Measurements from ENCODE around the gene OTOGL.
"Not testable (repeated sequence)": the region's sequence is repeated elsewhere in the genome, so short reads cannot be mapped to it uniquely, and the experiment has no call there.

Gene OTOGL

GRCh38 chr12:80190001-80190400 is 90.7 kb downstream of the OTOGL start:
- DNase-seq = no peak

DNA sequence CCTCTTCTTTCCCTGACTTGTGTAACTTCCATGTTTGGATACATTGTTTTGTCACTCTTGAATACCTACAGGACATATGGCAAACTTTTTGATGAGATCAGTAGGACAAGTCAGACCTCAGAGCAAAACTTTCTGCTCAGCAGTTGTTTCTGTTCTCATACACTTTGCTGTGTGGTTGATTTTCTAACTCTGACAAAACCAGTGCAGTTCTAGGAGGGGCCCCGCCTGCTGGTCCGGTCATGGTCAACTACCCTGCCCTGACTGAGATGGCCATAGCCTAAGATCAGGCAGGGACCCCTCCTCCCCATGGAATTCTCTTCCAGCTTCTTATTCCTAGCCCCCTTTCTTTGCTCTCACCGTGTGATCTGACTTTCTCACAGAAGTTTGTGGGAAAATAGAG is 92.8 kb downstream of the OTOGL start:
- no peak for DNase-seq

GRCh38 chr12:80193865-80194264 is 94.5 kb downstream of the OTOGL start:
- DNase-seq = no peak

DNA sequence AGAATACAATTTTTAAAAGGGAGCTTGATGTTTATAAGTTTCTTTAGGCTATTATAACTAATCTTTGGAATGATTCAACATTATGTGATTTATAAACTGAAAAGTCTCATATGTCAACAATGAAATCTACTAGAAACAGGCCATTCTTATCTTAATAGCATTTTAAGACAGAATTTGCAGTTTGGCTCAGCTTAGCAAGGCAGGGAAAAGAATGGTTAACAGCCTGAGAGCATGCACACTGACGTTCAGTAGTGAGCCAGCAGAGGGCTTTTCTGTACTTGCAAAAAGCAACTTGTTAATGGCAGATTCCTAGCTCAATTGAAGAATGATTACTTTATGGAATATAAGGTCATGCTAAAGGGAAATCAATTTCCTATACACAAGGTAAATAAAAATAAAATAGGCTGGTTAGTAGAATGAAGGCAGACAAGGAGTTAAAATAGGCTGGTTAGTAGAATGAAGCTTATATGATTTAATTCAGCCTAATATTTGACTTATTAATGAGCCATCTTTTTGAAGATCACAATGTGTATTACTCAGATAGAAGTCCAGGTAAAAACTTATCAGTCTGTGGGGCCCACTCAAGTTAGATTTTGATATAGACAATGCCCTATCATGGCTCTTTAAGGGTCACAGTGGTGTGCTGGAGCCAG is 95.9 kb downstream of the OTOGL start:
- DNase-seq = no peak

DNA sequence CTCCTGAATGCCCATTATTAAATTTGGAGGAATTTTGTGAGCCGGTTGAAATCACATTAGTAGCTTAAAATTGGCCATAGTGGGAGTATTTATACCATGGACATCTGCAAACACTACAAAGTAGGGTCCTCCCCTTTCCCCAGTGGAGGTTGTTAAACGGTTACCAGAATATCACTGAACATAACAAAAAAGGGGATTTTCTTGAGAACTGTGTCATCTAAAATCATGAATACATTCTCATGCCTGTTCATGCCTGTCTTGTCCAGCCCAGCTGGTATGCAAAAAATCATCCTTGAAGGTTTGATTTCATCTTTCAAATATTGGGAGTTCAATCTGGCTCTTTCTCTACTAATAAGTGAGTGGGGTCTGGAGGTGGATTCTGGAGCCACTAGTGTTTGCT is 96.4 kb downstream of the OTOGL start:
- no peak for DNase-seq

DNA sequence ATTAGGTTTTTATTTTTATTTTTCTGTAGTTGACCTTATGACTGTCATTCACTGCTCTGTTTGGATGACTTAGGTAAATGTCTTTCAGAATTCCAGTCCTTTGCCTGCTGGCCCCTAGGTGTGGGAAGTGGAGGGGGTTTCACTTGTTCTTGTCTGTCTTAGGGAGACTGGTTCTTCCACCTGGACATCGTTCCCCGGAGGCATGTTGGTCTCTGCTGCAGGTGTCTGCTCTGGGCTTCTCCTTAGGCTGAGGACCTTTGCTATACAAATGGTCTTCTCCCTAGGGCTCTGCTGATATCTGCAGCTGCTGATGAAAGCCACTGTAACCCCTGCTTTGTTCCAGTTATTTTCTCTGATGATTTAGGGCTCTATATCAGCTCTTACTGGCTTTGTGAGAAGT is 97.1 kb downstream of the OTOGL start:
- no peak for DNase-seq

- DNase-seq = no peak
These were observed 99.5 kb downstream of the OTOGL start for GRCh38 chr12:80198782-80199337.

GRCh38 chr12:80199931-80200330 is 100.6 kb downstream of the OTOGL start:
- no peak for DNase-seq

GRCh38 chr12:80200414-80200813 is 101.1 kb downstream of the OTOGL start:
- no peak for DNase-seq

- no peak for DNase-seq
These were observed 102.6 kb downstream of the OTOGL start for GRCh38 chr12:80201908-80202307.

DNA sequence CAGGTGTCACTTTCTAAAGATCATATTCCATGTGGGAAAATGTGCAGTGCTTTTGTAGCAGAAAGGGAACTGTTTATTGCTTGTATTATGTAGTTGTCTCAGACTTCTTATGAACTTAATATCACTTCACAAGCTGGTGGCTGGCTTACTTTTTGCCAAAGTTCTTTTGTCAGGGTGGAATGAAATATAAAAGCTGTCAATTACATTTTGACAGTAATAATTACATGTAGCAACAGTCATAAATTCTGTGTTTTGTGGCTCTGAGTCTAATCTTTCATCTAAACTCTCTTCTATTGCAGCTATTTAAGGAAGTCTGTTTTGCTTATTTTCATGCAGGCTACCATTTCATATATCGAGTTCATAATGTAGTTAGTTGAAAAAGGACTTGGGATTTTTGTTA is 106.6 kb downstream of the OTOGL start:
- no peak for DNase-seq

DNA sequence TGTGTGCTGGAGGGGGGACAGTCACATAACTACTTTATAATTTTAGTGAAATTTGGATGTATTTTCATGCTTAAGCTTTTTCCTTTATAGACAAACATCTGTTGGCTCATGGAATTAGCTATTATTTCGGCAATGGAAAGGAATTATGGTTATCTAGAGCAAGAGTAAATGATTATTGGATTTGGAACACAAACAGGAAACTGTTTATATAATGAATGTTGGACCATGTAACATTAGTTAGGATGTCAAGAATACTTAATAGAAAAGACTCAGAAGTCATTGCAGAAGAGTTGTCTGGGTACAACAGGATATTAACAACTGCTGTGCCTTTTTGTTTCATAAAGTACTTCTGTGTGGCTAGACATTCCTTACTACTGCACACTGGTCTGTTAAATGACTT is 108.7 kb downstream of the OTOGL start:
- DNase-seq = no peak

- DNase-seq = no peak
These were observed 112.3 kb downstream of the OTOGL start for GRCh38 chr12:80211671-80212070.

DNA sequence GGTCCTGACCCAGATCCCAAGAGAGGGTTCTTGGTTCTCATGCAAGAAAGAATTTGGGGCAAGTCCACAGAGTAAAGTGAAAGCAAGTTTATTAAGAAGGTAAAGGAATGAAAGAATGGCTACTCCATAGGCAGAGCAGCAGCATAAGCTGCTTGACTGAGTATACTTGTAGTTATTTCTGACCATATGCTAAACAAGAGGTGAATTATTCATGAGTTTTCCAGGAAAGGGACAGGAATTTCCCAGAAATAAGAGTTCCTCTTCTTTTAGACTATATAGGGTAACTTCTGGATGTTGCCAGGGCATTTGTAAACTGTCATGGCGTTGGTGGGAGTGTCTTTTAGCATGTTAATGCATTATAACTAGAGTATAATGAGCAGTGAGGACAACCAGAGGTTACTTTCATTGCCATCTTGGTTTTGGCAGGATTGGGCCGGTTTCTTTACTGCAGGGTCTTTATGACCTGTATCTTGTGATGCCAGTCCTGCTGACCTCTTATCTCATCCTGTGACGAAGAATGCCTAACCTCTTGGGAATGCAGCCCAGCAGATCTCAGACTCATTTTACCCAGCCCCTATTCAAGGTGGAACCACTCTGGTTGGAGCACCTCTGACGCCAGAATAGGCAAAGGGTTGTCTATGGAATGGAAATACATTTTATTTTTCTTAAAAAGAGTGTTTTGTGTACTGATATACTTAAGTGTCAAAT is 113.8 kb downstream of the OTOGL start:
- DNase-seq = no peak

DNA sequence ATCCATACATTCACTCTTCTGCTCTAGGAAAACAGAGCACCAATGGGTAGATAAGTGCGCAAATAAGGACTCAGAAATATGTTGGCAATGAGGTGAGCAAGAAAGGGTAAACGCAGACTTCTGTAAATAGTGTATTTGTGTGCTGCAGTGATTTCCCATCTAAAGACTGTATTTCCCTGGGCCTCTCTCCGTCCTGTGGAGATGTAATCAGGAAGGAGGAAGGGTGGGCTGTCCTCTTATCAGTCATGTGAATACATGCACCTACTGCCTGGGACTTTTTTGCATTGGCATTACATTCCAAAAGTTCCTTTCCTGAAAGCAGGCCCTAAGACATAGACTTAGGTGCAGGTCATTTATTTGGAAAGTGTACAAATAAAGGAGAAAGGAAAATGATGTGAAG is 114.5 kb downstream of the OTOGL start:
- no peak for DNase-seq

GRCh38 chr12:80217011-80217535 is 117.7 kb downstream of the OTOGL start:
- DNase-seq = no peak

DNA sequence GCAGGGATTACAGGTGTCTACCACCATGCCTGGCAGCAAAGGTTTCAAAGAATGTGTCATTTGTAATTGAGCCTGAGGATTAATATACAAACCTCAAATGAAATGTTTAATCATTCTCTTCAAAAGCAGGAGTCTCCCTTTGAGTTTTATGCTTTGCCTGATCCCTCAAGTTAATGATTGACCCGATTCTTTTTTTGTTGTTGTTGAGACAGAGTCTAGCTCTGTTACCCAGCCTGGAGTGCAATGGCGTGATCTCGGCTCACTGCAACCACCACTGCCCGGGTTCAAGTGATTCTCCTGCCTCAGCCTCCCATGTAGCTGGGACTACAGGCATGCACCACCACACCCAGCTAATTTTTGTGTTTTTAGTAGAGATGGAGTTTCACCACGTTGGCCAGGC is 119.6 kb downstream of the OTOGL start:
- DNase-seq = not testable (repeated sequence)

- no peak for DNase-seq
These were observed 120.0 kb downstream of the OTOGL start for GRCh38 chr12:80219345-80219744.

- no peak for DNase-seq
These were observed 122.9 kb downstream of the OTOGL start for GRCh38 chr12:80222261-80222660.

- DNase-seq = no peak
These were observed 127.2 kb downstream of the OTOGL start for GRCh38 chr12:80226576-80226975.

DNA sequence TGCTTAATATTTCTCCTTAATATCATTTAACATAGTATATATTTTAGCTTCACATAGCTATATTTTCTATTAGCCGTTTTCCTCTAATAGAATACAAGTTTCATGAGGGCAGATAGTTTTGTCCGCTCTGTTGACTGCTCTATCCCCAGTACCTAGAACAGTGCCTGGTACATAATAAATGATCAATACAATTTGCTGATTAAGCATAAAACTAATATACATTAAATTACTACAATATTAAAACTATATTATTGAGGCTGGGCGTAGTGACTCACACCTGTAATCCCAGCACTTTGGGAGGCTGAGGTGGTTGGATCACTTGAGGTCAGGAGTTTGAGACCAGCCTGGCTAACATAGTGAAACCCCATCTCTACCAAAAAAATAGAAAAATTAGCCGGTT is 128.6 kb downstream of the OTOGL start:
- not testable (repeated sequence) for DNase-seq

DNA sequence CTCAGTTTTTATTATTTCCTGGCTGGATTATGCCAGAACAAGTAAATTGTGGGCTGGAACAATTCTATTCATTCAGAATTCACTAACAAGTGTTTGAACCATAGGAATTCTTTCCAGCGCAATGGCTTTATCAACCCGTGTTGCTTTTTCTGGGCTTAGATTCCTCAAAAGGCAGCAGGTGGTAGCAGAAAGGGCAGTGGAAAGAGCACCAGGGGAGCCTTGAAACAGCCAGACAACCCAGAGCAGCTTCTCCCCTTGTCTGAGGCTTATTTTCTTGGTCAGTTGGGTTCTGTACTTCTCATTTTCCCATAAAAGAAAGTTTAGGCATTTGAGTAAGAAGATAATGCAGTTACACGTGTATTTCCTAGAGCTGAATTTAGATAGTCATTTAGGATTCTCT is 130.7 kb downstream of the OTOGL start:
- DNase-seq = no peak

GRCh38 chr12:80232837-80233236 is 133.5 kb downstream of the OTOGL start:
- no peak for DNase-seq

DNA sequence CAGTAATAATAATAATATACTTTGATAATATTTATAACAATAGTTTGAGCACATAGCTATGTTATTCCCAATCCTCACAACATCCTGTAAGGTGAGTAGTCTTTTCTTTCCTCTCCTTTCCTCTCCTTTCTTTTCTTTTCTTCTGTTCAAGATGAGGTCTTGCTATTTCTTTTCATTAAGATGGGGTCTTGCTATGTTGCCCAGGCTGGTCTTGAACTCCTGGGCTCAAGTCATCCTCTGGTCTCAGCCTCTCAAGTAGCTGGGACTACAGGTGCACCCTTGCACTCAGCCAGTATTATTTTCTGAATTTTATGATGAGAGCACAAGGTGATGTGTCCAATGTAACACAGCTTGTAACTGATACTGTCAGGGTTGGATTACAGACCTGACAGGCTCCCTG is 134.6 kb downstream of the OTOGL start:
- DNase-seq = no peak
